Activated CD8-positive, alpha-beta memory T cell treated with anti-CD3 and anti-CD28 coated beads, Interleukin-2, amount 50 U/mL, for 24 hours (primary cell): Measurements from ENCODE around the gene FREY1.

ENCODE experiments used
- DNase-seq: peaks from one replicate; pipeline ENCODE4 v3.0.0-alpha.2; 2020; ENCODE audit errors: extremely low read depth

Gene FREY1

DNA sequence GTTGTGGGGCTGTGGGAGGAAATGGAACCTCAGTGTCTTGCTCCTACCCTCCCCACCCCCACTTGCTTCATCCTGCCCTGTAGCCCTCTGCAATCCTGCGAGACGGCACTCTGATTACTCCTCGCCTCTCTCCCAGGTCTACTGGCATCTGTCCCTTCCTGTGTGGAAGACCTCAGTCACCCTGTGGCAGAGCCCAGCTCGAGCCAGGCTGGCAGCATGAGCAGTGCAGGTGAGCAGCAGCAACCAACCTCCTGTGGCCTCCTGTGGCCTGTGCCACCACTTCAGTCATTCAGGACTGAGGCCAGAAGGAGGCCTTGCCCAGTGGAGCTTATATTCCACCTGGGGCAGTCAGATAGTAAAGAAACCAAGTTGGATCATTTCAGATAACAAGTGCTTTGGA lies 36.4 kb downstream of the FREY1 start:
- no peak for DNase-seq

DNA sequence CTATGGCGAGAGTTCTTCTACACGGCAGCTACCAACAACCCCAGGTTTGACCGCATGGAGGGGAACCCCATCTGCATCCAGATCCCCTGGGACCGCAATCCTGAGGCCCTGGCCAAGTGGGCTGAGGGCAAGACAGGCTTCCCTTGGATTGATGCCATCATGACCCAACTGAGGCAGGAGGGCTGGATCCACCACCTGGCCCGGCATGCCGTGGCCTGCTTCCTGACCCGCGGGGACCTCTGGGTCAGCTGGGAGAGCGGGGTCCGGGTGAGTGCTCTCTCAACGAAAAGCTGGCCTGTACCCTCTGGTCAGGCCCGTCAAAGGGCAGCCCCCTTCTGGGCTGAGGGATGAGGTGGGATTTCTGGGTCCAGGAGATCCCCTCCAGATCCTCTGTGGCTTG lies 37.5 kb downstream of the FREY1 start:
- DNase-seq = no peak

DNA sequence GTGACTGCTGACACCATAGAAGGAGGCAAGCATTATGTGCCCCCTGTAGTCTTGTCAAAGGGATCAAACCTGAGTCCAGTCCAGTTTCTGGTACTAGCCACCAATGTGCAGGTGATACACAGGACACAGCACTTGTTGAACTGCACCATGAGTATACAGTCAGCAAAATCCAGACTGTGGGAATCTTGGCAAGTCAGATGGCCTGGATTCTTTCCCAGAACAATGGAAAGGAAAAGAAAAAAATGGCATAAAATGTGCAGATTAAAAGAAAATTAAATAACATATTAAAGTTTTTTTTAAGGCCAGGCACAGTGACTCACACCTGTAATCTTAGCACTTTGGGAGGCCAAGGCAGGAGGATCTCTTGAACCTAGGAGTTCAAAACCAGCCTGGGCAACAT lies 43.0 kb downstream of the FREY1 start:
- no peak for DNase-seq

DNA sequence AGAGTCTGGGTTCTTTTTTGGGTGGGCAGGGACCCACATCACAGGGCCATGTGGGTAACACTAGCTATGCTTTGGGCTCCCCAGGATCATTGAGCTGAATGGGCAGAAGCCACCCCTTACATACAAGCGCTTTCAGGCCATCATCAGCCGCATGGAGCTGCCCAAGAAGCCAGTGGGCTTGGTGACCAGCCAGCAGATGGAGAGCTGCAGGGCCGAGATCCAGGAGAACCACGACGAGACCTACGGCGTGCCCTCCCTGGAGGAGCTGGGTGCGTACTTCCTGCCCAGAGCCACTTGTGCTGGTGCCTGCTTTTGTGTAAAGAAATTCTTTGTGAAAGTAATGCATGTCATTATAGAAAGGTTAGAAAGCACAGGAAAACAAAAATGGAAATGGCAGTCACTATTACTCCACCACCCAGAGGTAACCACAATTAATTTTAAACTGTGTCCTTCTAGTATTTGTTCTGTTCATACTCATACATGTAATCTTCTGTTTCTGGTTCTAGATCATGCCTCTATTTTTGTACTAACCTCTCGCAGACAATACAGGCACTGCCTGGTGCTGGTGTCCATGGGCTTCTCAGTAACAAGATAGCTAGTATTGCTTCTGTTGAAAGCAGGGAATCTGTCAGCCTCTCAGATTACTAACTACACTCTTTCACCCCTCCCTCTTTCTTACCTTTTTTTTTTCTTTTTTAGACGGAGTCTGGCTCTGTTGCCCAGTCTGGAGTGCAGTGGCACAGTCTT lies 46.1 kb downstream of the FREY1 start:
- DNase-seq = no peak

DNA sequence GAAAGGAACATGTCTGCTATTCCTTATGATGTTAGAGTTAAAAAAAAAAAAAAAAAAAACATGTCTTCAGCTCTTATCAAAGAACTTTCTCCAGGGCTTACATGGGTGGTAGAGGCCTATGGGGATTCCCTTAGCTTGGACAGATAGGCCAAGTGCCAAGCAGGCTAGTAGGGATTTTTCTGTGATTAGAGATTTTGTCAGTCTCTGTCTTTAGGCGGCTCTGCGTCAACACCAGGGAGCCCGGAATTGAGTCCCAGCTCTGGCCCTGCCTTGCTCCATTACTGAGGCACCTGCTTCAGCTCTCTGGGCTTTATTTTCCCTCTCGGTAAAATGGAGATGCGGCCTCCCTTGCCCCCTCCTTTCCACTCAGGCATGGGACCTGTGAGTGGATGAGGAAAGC lies 46.7 kb downstream of the FREY1 start:
- no peak for DNase-seq

DNA sequence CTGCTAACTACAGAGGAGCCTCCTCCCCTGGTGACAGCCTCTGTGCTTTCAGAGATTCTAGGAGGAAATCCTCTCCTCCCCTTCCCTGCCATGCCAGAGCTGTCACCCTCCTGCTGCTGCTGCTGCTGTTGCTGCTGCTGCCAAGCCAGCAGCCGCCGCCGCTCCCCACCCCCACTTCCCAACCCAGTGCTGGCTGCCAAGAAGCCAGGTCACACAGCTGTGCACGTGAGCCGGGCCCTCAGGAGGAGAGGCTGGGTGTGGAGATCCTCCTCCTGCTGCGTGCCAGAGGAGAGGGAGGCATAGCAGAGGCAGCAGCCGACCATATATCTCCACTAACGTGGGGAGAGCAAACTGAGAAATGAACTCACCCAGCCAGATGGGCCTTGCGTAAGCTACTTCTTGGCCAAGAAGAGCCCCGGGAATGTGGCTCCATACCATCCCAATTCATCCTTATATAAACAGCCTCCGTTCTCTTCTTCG lies 47.4 kb downstream of the FREY1 start:
- no peak for DNase-seq

DNA sequence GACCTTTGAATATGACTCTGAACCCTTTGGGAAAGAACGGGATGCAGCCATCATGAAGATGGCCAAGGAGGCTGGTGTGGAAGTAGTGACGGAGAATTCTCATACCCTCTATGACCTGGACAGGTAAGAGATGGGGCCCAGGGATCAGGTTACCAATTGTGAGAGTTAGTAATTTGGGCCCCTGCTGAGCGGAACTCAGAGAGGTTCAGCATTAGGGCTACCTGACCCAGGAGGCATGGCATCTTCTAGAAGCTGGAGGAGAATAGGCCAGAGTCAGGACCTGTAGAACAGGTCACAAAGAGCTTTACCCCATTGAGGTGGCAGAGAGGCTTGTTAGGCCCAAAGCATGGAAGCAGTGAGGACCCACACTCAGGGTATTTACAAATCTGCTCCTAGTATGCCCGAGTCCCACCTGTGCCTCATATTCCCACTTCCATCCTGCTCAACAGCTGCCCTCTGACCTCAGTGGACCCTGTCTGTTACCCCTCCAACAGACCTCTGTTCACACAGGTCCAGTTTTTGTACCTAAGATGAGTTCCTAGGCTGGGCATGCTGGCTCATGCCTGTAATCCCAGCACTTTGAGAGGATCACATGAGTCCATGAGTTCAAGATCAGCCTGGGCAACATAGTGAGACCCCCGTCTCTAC lies 48.2 kb downstream of the FREY1 start:
- no peak for DNase-seq

DNA sequence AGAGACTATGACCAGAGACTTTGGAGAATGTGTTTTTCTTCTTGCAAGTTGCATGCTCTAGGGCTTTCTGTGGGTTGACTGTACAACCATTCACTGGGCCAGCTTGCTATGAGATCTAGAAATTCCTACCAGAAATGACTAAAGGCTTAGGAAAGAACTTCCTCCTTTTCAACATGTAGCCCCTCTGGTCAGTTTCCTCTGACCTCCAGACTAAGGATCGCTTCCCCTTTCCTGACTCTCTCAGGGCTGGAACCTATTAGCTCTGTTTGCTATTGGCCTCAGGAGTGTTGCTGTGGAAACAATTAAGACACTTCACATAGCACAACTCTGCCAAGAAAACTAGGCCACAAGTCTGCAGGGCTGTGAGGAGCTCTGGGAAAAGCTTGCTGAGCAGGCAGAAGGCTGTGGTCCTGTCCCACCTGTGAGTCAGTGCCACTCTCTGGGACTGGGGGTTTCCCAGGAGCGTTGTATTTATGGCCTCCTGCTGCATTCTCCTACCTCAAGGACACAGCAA lies 49.1 kb downstream of the FREY1 start:
- DNase-seq = no peak
